Chondrocyte (in vitro differentiated cells): Measurements from ENCODE around the gene FGFR3. TPM values are rescaled to one million over a fixed set of nuclear protein-coding genes. Genes with fewer than 3 reads are reported as not detected.

Experiments
- DNase-seq: peaks from one replicate; pipeline ENCODE4 v3.0.0; 2021; ENCODE audit warnings: mixed read lengths, low spot score
- H3K27ac Mint-ChIP-seq: one replicate; pipeline ENCODE4 v1.8.0; 2021; ENCODE audit warnings: mild to moderate bottlenecking, moderate library complexity, mixed read lengths; ENCODE audit not compliant: unreplicated experiment
- H3K27me3 Mint-ChIP-seq: 2 replicates; pipeline ENCODE4 v1.8.0; 2021; ENCODE audit warnings: low read depth, mixed read lengths
- H3K36me3 Mint-ChIP-seq: 2 replicates; pipeline ENCODE4 v1.8.0; 2021; ENCODE audit warnings: low read depth, mixed read lengths
- H3K4me1 Mint-ChIP-seq: 2 replicates; pipeline ENCODE4 v1.8.0; 2021; ENCODE audit warnings: low read depth, mild to moderate bottlenecking, mixed read lengths
- H3K4me3 Mint-ChIP-seq: one replicate; pipeline ENCODE4 v1.8.0; 2021; ENCODE audit warnings: mild to moderate bottlenecking, moderate library complexity, mixed read lengths; ENCODE audit not compliant: unreplicated experiment
- H3K9me3 Mint-ChIP-seq: 2 replicates; pipeline ENCODE4 v1.8.0; 2021; ENCODE audit warnings: low read depth, mixed read lengths
- total RNA-seq: library from RNA; stranded (reverse); gene quantifications from 3 replicates; pipeline ENCODE4 v1.2.1, GENCODE V29; 2021
- TF ChIP-seq, protein P1 (sequence below): fragments of 200-600 bp; sonication (generic); IDR thresholded peaks from 2 replicates; pipeline ENCODE4 v1.5.0; 2021; ENCODE audit warnings: antibody characterized with exemption, mild to moderate bottlenecking, moderate library complexity

Gene FGFR3
- total RNA-seq, 1 donor from 2014 or later: 1.3 TPM

DNA sequence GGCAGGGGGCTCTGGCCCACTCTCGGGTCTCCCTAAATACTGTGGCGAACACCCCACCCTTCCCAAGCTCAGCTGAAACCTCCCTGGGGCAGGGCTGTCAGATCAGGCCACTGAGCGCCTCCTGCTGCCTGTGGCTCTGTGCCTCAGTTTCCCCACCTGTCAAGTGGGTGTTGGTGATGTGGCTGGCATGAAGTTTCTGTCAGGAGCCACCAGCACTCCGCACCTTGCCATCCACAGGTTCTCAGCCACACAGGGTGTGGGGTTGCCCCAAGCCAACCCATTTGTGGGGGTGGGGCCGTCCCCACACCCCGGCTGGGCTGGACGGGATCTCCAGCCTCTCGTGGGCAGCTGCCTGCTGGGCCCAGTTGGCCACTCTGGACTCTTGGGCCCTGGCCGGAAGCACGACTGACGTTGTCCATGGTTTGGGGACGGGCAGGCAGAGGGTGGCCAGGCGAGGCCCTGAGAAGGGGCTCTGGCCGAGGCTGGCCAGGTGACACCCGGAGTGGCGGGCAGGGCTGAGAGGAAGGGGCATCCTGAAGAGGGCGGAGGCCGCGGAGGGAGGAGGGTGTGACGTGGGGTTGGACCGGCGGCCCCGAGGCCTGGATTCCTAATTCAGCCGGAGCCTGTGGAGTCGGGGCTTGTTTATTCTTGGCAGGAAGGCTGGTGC lies 5.5 kb upstream of the FGFR3 start:
- TF ChIP-seq, protein P1, sequence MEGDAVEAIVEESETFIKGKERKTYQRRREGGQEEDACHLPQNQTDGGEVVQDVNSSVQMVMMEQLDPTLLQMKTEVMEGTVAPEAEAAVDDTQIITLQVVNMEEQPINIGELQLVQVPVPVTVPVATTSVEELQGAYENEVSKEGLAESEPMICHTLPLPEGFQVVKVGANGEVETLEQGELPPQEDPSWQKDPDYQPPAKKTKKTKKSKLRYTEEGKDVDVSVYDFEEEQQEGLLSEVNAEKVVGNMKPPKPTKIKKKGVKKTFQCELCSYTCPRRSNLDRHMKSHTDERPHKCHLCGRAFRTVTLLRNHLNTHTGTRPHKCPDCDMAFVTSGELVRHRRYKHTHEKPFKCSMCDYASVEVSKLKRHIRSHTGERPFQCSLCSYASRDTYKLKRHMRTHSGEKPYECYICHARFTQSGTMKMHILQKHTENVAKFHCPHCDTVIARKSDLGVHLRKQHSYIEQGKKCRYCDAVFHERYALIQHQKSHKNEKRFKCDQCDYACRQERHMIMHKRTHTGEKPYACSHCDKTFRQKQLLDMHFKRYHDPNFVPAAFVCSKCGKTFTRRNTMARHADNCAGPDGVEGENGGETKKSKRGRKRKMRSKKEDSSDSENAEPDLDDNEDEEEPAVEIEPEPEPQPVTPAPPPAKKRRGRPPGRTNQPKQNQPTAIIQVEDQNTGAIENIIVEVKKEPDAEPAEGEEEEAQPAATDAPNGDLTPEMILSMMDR: no peak
- no peak for DNase-seq
- H3K4me3 Mint-ChIP-seq: no peak overlapping the region
- H3K27ac Mint-ChIP-seq: no peak overlapping the region
- H3K36me3 Mint-ChIP-seq: no peaks in the 10 kb centered on the region
- H3K9me3 Mint-ChIP-seq: no peaks in the 10 kb centered on the region
- H3K4me1 Mint-ChIP-seq: no peaks in the 10 kb centered on the region
- H3K27me3 Mint-ChIP-seq: no peaks in the 10 kb centered on the region

DNA sequence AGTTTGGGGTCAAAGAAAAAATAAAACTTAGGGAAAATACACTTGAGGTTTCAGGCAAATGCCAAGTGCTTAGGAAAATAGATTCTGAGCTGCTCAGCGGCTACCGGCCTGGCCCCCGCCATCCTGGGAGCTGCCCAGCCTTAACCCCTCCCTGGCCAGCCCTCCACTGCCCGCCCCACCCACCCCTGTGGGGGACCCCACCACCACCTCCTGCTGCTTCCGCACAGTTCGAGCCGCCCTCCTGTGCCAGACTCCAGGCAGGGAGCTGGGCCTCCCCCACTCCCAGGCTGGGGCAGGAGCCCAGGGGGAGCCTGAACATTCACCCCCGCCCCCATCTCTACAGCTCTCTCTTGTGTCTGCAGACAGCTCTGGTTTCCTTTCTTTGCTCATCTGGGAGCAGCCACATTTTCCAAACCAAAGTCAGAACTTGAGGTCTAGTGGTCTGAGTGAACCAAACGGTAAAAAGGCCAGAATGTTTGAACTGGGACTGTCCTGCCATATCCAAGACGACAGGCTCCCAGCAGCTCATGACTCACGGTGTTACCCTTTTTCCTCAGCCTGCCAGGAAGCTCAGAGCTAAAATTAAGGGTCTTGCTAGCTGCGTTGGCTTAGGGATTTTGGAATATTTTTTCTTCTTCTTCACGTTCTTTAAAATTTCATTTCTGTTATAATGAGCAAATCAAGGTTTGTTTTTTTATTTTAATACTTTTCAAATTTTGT lies 4.7 kb upstream of the FGFR3 start:
- no peak for DNase-seq
- no peaks in the 10 kb centered on the region for H3K4me1 Mint-ChIP-seq
- TF ChIP-seq, protein P1: no peak
- H3K36me3 Mint-ChIP-seq: no peaks in the 10 kb centered on the region
- no peaks in the 10 kb centered on the region for H3K27me3 Mint-ChIP-seq
- H3K9me3 Mint-ChIP-seq: no peaks in the 10 kb centered on the region
- H3K27ac Mint-ChIP-seq: peak overlapping the region; percentile 71
- H3K4me3 Mint-ChIP-seq: no peak overlapping the region

DNA sequence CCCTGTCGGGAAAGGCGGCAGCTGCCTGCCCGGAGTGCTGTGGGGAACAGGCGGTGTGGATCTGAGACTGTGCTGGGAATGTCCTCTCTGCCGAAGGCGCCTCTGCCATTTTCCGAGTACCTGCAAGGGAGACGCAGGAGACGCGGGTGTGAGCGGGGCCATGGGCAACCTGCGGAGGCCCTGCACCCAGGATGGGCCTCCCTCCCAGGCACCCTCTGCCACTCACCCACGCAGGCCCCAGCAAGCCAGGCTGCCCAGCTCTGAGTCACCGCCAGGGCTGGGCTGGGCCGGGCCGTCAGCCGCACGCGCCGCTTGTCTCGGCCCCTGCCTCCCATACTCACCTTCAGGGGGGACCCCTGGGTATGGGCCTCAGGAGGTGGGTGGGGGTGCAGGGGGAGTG lies 3.5 kb upstream of the FGFR3 start:
- Mint-ChIP-seq H3K36me3 (no peaks in the 10 kb centered on the region), H3K4me1 (no peaks in the 10 kb centered on the region), H3K4me3 (no peak overlapping the region), H3K27me3 (no peaks in the 10 kb centered on the region), H3K27ac (no peak overlapping the region), H3K9me3 (no peaks in the 10 kb centered on the region)
- DNase-seq: no peak
- TF ChIP-seq, protein P1: no peak

DNA sequence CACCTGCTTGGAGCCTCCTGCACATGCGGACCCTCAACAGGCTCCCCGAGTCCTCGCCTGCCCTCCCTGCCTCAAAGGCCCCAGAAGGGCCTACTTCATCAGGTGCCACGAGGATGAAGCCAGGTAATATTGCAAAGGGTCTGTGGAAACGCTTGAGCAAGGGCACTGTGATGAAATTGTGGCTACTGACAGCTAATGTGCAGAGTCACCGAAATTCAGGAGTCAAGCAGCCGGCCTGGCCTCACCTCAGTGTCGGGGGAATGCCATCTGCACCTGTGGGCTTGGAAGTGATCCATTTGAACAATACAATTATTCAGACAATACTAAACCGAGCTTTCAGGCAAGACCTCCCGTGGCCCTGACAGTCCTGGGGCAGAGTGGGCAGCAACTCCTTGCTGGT lies 3.1 kb upstream of the FGFR3 start:
- Mint-ChIP-seq H3K4me3 (no peak overlapping the region), H3K36me3 (no peaks in the 10 kb centered on the region), H3K27me3 (no peaks in the 10 kb centered on the region), H3K4me1 (no peaks in the 10 kb centered on the region), H3K27ac (no peak overlapping the region), H3K9me3 (no peaks in the 10 kb centered on the region)
- DNase-seq: no peak
- TF ChIP-seq, protein P1: no peak

DNA sequence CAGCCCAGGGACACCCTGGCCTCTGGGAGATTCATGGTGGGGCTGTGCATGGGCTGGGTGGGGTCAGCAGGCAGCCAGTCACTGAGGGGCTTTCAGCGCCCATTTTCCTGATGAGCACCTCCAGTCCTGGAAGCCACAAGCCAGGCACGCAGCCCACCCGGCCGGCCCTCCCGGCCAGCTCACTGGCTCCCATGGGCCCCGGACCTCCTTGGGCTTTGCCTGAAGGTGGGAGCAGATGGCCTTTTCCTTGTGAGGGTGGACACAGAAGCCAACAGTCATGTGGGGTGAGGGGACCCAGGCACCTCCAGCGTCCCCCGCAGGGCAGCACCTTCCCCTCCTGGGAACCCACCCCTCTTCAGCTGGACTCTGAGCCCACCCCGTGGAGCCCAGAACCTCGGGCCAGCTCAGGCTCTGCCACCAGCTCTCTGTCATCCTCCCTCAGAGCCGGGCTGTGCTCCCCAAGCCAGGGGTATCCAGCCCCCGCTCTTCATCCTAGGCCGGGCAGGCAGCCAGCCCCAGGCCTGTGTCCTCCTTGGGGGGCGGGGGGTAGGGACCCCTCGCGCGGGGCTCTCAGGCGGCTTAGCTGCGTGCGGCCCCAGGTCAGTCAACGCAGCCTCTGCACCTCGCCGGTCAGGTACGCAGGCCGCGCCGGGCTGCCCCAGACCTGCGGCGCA lies 798 bp upstream of the FGFR3 start:
- H3K27ac Mint-ChIP-seq: no peak overlapping the region
- no peaks in the 10 kb centered on the region for H3K9me3 Mint-ChIP-seq
- H3K4me3 Mint-ChIP-seq: no peak overlapping the region
- DNase-seq: no peak
- TF ChIP-seq, protein P1: no peak
- H3K4me1 Mint-ChIP-seq: no peaks in the 10 kb centered on the region
- peaks cover 3% of the 10 kb centered on the region for H3K27me3 Mint-ChIP-seq
- H3K36me3 Mint-ChIP-seq: no peaks in the 10 kb centered on the region
